Superior temporal gyrus (tissue), 1 donor: ENCODE results near the gene ARMC6.

Experiments used
- DNase-seq: peaks from one replicate; pipeline ENCODE4 v3.0.0-alpha.2; 2016; ENCODE audit errors: extremely low spot score

ARMC6 gene

DNA sequence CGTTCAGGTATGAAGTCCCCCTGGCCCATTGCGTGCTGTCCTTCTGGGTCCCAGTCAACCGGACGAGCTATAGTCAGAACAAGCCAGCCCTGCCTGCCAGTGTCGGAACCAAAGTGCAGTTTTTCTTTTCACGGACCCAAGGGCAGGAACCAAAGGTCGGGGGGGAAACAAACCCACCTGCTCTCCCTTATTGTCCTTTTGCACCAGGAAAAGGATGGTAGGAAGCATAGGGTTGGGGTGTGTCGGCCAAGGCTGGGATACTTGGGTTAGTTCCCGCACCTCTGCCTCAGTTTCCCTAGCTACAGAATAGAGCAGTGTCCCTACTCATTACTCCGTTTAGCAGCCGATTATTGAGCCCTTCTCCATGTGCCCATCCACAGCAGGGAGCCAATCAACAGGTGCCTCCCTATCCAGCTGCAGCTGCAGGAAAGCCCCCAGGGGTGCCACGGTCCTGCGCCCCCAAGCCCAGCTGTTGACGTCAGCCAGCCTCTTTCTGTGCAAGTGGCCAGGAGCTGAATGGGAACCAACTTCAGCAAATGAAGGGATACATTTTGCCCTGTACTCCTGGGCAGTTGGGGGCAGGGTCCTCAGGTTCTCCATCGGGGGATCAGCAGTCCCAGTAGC lies 21.0 kb downstream of the ARMC6 start:
- DNase-seq = no peak

DNA sequence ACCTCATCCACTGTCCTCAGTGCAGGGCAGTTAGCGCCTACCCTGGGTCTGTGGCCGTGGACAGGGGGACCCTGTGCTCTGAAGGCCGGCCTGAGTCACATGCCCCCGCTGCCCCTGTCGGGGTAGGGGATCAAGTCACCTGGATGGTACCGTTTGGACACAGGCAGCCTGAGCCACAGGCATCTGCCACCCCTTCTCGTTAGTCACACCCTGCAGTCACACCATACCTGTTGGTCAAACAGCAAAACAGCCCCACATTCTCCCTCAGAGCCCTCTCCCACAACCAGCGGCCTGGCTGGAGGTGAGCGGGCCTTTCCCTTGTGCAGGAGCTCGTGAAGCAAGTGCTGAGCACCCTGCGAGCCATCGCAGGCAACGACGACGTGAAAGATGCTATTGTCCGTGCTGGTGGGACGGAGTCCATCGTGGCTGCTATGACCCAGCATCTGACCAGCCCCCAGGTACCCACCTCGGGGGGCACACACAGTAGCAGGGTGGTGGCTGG lies 21.6 kb downstream of the ARMC6 start:
- DNase-seq = no peak

DNA sequence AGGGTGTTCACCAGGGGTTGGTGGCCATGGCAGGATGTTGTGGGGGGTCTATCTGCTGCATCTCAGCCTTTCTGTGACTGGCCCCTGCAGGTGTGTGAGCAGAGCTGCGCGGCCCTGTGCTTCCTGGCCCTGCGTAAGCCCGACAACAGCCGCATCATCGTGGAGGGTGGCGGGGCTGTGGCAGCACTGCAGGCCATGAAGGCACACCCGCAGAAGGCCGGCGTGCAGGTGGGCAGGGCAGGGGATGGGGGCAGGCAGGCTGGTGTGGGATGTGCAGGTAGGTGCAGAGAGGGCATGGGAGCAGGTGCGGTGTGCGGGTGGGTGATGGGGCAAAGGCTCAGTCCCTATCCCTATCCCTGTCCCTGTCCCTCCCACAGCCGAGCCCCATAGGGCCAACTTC lies 22.3 kb downstream of the ARMC6 start:
- no peak for DNase-seq

DNA sequence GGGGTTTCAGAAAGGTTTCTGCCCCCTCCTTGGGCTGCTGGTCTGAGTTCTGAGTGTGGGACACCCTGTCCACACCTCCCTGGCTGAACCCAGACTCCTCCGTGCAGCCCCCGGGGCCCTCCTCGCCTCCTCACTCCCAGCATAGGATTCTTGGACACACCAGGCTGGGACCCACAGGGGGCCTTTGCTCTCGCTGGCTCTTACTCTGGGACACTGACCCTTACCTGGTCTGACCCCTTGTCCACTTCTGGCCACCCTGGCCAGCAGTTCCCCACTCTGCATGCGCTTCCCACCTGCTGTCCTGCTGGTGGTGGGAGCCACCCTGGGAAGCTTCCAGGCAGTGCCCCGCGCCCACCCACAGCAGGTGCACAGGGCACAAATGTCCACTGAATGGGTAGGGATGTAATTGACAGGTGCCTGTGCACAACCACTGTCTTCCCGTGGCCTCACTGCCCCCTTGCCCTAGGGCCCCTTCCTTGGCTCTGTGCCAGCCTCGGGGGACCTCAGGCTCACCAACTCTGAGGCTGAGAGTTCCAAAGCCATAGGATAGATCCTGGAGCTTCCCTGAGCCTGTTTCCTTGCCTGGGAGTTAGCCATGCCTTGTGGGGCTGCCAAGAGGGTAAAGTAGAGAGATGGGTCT lies 23.4 kb downstream of the ARMC6 start:
- no peak for DNase-seq

DNA sequence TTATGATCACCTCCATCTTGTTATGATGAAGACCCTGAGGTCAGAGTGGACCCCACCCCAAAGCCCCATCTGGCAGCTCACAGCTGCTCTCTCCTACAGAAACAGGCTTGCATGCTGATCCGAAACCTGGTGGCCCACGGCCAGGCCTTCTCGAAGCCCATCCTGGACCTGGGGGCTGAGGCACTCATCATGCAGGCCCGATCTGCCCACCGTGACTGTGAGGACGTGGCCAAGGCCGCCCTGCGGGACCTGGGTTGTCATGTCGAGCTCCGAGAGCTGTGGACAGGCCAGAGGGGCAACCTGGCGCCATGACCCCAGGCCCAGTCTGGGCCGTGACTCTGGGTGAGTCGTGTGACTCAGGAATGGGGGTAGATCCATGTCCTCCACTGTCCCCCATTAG lies 23.9 kb downstream of the ARMC6 start:
- DNase-seq = no peak

DNA sequence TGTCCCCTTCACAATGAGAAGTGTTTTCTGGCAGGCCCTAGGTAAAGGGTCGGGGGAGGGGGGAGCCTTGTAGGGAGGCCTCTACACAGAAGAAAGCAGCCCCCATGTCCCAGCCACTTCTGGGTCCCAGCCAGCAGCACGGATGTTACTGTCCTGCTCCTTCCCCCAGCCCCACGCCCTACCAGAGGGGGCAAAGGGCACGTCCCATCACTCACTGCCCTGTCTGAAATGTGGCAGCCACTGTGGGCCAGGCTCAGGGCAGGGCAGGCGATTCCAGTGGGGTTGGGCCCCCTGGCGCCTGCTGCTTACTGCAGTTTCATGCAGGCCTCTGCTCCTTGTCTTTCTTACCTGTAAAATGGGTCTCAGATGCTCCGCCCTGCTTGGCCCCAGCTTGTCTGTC lies 24.3 kb downstream of the ARMC6 start:
- DNase-seq = no peak

DNA sequence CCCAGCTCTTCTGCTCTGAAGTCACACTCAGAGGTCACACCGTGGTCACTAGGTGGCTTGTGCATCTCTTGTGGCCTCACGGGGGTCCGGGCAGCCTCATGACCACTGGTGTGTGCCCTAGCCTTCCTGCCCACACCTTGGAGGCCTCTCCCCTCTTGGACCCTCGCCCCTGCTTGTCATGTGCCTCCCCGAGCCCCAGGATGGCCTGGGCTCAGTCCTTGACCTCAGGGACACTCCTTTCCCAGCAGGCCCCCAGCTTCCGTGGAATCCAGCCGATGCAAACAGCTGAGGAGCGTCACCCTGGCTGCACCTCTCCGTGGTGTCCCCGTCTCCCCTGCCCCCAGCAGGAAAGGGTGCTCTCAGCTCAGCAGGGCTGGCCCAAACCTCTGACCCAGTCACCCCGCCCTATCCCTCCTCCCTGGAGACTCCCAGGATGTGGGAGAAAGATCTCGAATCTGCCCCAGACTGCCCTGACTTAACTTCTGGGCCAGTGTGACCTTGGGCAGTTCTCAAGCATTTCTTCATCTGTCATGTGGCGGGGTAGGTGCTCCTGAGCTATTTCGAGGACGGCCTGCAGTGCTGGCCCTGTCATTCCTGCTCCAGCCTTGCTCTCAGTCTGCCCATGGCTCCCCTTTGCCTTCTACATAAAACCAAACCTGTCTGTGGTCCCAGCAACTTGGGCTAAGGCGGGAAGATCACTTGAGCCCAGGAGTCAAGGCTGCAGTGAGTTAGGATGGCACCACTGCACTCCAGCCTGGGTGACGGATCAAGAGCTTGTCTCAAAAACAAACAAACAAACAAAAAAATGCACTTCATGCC lies 25.8 kb downstream of the ARMC6 start:
- DNase-seq = no peak

DNA sequence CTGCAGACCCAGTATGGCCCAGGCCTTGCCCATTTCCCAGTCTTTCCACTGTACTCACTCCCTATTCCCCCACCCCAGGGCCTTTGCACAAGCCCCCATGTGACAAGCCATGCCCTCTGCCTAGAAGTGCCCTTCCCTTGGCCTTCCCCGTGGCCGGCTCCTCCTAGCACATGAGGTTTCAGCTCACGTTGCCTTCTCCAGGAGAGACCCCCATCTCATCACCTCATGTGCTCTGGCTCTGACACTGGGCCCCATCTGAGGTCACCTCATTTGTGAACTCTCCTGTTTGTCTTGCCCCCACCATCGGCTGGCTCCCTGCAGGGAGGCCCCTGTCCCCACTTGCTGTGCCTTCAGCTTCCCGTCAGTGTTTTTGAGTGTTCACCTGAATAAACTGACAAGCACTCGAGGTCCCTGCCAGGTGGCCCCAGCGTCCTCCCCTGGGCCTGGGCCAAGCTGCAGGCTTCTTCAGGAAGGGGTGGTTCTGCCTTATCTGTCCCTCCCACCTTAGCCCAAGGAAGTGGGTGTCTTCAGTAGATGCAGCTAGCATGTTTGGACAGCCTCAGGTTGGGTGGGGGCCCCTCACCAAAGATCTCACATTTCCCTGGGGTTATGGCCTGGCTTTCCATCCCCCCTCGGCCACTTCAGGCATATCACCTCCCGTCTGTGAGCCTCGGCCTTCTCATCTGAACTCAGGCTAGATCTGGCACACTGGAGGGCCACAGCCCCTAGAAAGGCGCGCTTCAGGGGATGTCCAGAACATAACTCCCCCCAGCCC lies 26.6 kb downstream of the ARMC6 start:
- no peak for DNase-seq

DNA sequence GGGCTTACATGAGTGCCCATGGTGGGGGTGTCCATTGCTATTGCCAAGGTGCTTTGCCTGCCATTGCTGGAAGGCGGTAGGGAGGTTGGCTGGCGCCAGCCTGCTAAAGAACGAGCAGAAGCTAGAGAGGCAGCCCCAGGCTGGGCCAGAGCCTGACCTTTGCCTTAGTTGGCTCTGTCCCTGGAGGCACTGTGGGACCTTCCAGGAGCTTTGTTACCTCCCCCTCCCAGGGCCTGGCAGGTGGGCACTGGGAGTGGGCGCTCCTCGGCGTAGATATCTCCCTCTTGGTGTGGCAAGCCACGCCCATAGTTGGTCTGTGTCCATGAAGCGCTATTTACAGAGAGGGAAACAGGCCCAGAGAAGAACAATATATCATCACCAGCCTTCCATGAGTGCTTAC lies 28.1 kb downstream of the ARMC6 start:
- no peak for DNase-seq

DNA sequence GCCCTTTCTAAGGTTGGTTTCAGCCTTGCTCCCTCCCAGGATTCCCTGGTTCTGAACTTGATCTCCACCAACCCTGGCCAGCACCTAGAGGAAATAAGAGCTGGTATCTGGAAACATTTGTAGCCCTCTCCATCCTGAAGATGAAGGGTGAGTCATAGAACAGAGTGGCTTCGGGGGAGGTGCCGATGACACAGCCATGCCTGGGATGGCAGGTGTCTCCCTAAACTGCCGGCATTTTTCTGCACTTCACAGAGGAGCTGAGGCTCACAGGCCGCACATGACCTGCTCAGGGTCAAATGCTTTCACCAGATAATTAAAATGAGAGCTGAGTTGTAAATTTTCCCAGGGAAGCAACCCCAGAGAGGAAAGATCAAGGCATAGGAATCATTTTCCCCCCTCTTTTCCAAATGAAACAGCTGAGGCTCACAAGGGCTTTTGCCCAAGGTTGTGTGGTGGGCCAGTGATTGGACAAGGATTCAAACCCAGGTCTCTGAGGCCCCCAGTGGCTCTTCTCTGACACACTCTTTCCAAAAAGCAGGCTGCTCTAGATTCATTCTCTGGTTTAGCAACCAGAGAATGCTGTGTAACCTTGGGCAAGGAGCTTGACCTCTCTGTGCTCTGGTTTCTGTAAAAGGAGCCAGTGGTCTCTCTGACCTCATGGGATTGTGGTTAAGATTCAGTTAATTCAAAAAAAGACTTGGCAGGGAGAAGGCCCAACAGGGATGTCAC lies 29.2 kb downstream of the ARMC6 start:
- peak; percentile 13 for DNase-seq

DNA sequence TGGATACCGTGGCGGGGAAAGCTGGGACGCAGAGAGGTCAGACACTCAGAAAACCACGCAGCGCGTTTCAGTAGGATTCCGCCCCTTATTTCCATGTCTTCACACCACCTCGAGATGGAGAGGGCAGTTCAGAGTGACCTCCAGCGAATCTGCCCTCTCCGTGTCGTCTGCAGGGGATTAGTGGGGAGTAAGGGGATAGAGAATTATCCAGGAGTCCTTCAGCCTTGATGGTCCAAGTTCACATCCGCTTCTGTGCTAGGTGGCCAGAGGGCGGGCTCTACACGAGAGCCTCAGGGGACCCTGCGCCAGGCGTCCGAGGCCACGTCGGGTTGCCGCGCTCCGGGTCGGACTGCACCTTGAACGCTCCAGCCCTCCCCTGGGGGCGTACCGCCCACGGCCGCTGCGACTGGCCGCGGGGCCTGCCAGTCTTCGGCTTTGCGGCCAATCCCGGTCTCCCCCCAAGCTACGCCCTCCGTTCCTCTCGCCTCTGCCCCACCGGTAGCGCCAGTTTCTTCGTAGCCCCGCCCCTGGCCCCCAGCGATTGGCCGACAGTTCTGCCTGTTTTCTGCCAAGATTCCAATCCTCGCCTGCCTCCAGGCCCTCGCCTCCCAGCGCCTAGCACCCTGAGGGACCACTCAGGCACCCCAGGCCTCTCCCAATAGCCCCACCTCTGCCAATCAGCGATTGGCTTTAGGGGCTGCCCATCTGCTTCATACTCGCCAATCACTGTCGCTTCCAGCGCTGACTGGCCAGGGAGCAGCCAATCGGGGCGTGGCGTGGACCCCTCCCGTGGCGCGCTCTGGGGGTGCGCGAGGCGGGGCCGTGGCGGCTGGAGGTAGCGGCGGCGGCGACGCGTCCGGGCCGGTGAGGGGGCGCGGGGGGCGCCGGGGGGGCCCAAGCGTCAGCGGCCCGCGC lies 30.0 kb downstream of the ARMC6 start, which contains the start of gene SLC25A42:
Gene SLC25A42 (plus strand): TSS at position 812 of the 915 bp plus-strand sequence. CDS start 32,131 bp downstream, outside the sequence.
- DNase-seq = peak; percentile 99

DNA sequence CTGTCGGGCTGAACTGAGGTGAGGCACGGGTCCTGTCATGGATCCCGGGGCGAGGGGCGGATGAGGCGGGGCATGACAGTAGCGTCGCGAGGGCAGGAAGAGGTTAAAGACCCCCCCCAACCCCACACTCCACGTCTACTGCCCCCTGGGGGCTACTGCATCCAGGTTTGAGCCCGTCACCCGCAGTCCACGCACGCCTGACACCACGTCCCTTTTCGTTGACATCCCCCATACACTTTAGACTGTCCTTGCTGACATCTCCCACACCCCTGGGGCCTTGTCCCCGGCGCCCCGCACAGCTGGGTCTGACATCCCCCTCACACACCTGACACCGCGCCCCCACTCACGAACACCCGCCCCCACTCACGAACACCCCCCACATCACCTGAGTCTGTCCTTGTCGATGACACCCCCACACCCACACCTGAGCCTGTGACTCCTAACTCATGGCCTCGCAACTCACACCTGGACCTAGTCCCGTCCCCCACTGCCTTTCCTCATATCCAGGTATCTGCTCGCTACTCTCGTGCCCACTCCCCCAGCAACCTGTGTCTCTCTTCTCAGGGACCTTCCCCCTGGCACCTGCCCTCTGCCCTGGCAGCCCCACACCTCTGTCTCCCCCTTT lies 30.8 kb downstream of the ARMC6 start:
- no peak for DNase-seq

DNA sequence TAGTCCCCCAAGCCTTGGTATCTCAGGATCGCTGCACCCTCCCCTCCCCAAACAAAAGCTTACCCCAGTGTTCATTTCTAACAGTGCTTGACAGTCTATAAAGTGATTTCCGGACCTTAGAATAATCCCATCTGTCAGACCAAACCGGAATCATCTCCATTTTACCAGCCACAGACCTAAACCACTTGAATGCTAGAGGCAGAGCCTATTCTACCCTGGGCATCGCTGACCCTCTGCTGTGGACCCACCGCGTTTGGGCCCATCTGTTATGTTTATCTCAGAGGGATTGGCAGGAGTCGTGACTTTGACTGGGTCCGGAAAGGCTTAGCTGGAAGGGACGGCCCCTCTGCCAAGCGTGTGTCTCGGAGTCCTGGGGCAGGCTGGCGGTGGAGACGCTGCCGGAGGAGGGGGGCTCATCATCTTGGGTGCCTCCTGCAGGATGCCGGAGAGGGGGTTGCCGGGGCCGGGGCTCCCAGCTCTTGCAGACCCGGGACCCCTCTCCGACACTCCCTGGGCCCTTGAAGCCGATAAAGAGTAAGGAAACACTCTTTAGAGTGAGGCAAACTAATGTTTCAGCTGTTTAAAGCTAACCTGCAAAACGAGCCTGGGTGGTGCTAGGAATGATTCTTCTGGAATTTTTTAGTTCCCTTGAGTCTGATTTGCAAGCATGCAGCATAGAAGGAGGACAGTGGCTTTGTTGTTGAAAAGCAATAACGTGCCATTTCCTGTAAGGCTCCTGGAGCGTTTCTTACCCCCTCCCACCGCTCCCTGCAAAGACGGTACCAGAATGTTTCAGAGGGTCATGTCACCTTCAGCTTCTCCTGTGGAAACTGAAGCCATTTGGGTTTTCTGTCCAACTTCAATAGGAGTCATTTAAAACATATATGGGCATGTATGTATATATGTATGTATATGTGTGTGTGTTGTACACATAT lies 31.7 kb downstream of the ARMC6 start:
- peak; percentile 10 for DNase-seq

DNA sequence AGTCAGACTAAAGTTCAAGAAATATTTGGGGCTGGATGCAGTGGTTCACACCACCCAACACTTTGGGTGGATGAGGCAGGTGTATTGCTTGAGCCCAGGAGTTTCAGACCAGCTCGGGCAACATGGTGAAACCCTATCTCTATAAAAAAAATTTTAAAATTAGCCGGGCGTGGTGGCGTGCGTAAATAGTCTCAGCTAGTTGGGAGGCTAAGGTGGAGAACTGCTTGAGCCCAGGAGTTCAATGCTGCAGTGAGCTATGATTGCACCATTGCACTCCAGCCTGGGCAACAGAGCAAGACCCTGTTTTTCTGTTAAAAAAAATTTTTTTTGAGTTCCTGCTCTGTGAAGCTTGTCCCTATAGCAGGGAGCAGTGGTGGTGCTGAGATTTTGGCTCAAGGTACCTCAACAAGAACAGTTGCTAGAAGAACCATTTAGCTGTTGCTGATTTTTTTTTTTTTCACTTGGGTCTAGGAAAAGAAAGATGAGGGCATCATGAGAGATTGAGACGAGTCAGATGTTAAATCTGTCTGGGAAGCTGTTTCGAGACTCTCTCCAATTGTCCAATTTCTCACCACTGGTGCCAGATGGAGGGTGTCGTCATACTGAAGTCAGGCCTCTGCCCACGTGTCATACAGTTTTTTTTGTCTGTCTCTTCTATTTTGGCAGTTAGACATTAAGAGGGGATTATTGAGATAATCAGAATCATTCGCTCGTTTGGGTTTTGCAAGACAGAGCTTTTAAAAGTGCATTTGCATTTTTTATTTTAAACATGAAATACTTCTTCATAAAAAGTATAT lies 34.1 kb downstream of the ARMC6 start:
- peak; percentile 41 for DNase-seq

DNA sequence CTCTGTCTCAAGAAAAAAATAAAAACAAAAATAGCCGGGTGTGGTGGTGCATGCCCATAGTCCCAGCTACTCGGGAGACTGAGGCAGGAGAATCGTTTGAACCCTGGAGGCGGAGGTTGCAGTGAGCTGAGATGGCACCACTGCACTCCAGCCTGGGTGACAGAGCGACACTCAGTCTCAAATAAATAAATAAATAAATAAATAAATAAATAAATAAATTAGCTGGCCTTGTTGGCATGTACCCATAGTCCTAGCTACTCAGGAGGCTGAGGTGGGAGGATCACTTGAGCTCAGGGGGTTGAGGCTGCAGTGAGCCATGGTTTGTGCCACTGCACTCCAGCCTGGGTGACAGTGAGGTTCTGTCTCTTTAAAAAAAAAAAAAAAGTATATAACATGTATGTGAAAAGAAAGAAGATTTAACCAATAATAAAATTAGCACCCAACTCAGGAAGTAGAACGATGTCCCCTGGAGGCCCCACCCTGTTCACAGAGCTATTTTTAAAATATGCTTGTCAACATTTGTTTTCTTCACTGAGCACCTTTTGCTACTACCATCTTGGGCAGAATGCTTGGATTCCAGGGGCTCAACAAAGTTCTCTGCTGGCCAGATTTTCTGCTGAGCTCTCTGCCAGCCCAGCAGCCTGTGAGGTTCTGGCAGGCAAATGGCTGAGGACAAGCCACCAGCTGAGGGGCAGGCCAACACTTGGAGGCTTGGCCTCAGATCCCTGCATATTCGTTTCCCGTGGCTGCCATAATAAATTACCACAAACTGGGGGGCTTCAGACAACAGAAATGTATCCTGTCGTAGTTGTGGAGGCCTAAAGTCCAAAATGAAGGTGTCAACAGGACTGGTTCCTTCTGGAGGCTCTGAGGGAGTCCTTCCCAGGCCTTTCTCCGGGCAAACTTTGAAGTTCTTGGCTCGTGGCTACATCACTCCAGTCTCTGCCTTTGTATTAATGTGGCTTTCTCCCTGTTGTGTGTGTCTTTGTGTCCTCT lies 35.6 kb downstream of the ARMC6 start:
- DNase-seq = no peak

DNA sequence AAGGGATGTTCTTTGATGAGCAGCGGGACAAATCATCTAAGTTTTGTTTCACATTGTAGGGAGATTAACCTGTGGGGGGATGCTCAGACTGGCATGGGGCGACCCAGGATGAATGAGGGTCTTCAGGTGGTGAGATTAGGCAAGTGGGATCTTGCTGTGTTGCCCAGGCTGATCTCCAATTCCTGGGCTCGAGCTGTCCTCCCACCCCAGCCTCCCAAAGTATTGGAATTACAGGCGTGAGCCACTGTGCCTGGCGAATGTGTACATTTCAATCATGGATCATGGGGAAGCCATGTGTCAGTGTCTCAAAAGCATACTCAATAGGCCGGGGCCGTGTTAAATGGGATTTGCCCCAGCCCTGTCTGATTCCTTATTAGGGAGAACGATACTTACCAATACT lies 38.5 kb downstream of the ARMC6 start:
- no peak for DNase-seq
